GM10266 (cell line): Measurements from ENCODE around the gene YPEL2.

Experiments
- DNase-seq: peaks from one replicate; pipeline ENCODE4 v3.0.0; 2012; ENCODE audit errors: extremely low spot score
- TF ChIP-seq, protein P1 (sequence below): IDR thresholded peaks from 2 replicates; pipeline ENCODE4 v1.5.1; 2012; ENCODE audit warnings: mild to moderate bottlenecking, low read depth; ENCODE audit not compliant: control insufficient read depth, insufficient read depth; ENCODE audit errors: missing control alignments

Gene YPEL2

DNA sequence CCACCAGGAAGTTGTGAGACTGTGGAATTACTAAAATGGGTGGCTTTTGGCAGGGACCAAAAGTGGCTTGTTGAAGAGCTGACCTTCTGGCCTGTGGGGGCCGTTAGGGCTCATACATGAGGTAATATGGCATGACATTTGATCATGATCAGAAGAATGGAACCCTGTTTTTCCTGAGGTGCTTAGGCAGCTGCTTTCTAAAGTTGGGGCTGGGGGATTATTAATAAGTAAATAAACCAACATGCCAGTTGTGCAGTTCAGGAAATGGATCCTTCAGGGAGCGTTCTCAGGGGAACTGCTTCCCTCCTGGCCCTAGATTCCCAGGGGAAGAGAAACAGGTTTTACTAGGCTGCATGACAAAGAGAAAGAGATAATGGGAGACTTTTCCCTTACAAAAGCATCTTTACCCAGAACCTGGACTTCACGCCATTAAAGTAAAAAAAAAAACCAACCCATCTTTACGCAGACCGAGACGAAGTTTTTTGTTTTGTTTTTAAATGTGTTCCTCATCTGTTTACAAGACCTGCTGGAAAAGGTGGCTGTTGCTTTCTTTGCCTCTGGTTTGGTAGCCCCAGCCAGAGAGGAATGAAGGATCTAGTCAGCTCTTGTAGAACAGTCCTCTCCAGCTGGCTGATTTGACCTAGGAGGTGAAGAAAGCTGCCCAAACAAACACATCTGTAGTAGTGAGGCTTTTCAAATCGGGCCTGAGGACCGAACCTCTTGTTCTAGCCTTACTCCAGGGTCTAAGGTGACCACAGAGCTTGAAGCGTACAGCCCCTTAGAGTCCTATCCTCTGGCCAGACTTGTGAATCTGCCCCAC lies 22.7 kb downstream of the YPEL2 start:
- no peak for DNase-seq
- TF ChIP-seq, protein P1, sequence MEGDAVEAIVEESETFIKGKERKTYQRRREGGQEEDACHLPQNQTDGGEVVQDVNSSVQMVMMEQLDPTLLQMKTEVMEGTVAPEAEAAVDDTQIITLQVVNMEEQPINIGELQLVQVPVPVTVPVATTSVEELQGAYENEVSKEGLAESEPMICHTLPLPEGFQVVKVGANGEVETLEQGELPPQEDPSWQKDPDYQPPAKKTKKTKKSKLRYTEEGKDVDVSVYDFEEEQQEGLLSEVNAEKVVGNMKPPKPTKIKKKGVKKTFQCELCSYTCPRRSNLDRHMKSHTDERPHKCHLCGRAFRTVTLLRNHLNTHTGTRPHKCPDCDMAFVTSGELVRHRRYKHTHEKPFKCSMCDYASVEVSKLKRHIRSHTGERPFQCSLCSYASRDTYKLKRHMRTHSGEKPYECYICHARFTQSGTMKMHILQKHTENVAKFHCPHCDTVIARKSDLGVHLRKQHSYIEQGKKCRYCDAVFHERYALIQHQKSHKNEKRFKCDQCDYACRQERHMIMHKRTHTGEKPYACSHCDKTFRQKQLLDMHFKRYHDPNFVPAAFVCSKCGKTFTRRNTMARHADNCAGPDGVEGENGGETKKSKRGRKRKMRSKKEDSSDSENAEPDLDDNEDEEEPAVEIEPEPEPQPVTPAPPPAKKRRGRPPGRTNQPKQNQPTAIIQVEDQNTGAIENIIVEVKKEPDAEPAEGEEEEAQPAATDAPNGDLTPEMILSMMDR = no peak

DNA sequence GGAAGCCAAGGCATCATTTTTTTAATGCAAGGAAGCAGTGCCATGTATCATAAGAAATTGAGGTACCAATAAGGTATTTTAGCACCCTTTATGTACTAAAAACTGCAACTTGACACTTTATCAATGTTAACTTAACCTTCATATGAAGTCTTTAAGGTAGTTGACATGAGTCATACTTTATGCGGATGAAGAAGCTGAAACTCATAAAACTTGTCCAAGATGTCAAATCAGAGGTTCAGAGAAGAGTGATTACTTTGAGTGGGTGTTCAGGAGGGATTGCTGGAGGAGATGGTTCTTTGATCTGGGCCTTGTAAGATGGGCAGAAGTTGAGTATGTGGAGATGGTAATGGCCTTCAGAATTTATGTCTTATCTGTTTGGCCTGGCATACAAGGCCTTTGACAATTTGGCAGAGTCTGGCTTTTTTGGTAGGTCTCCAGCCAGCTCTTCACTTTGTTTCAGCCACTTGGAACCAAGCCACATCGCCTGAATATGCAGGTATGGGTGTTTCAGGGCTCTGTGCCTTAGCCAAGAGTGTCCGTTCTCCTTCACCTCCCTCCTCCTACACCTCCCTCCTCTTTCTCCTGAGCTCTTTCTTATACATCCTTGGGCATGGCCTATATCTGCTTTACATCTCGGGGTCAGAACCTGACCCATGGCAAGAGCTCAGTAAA lies 23.7 kb downstream of the YPEL2 start:
- no peak for DNase-seq
- TF ChIP-seq, protein P1 = no peak

DNA sequence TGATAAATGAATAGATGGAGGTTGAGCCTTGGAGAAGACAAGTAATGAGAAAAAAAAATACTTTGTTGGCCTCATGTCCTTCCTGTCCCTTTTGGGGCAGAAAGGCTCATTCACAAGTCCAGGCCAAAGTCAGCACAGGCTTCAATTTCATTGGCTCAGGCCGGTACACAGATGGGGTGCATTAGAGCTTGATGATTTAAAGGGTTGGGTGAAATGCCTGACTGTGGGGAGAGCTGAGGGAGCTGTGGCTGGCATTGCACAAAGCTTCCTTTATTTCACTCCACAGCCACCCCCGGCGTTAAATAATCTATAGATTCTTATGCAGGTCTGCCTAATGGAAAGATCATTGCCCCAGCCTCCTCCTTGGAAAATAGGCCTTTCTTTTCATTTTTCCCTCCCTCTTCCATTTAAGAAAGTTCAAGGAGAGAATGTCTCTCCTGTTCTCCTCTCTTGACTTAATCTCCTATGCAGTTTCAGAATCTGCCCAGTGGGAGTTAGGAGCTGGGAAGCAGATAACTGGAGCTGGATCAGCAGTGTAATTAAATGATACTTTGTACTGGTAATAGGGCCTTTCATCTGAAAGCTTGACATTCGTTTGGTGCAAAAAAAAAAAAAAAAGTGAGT lies 24.4 kb downstream of the YPEL2 start:
- no peak for DNase-seq
- TF ChIP-seq, protein P1 = no peak

DNA sequence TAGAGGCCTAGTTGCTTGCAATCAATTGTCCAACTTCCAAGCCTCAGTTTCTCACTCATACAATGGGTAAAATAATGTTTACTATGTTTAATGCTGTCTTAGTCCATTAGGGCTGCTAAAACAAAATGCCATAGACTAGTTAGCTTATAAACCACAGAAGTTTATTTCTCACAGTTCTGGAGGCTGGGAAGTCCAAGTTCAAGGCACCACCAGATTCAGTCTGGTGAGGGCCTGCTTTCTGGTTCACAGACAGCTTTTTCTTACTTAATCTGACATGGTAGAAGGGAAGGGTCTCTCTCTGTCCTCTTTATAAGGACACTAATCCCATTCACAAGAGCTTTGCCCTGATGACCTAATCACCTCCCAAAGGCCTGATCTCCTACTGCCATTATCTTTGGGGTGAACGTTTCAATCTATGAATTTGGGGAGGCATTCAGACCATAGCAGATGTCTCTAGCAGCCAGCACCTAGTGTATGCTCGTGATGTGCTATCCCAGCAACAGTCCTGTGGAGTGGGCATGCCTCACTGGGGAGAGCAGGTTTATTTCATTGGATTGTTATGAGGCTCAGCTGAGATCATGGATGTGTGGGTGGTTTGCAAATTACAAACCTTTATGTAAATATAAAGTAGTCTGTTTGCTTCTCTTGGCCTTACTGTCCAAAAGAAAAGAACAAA lies 25.2 kb downstream of the YPEL2 start:
- no peak for DNase-seq

DNA sequence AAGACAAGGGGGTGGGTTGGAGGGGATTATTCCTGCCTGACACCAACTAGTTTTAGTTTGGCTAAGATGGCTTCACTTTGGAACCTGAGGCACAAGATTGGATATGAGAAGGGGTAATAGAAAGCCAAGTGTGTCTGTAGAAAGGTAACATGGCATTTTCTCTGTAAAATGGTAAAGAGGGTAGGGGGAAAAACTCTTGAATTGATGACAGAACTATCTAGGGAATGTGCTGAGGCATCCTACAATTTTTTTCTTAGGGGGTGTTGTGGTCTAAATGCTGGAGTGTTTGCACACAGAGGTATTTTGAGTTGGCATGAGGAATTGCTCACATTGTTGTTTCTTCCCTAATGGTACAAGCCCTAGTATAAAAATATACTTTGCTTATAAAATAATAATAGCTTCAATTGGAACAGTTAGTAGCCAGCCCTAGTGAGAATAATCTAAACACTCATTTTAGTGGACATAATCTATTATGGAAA lies 25.8 kb downstream of the YPEL2 start:
- DNase-seq = no peak
- TF ChIP-seq, protein P1 = no peak

More for the DNA sequence above, 25.2 kb downstream of the YPEL2 start:
- TF ChIP-seq, protein P1 = no peak

DNA sequence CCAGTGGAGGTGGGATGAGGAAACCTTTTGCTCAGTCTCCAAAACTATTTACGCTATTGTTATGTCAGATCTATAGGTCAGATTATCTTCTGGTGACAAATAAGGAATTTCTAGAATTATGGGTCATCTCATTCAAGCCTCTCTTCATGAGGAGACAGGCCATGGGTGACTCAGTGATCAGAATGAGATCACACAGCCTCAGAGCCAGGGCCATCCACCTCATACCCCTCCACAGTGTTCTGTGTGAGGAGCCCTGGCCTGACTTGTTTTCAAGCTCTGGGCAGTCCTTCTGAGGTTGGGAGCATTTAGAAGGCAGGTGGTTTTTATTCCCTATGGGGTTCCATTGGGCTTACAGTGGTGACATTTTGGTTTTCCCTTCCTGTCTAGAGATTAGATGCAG lies 26.5 kb downstream of the YPEL2 start:
- DNase-seq = no peak
- TF ChIP-seq, protein P1 = no peak
